ENCODE measurements around the gene MED12L. TPM values are rescaled to one million over a fixed set of nuclear protein-coding genes. Genes with fewer than 3 reads are reported as not detected.

The MED12L gene
- total RNA-seq, 1 experiment from 2014 or later = 6.4 TPM

DNA sequence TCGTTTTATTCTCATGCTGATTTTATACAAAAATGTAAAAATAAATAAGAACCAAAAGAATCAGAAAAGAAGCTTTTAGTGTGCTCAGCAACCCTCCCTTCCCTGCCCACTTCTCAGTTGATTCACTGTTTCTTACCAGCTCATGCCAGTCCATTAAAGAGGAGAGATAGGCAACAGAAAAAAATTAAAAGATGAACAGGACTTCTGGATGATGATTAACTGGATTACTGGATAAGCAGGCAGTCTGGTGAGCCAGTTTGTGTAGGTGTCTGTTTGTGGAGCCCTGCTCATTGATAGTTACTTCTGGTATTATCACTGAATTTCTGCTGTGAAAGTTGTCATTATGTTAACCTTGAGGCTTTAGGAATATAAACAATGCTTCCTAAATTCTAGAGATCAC, 132.7 kb downstream of the MED12L start:
- H2AFZ ChIP-seq (ENCODE audit: low read depth, low read length, poor library complexity, severe bottlenecking) = no peak overlapping the region
- H3K4me3 ChIP-seq (replicated peaks in 1 of 2; ENCODE audit: low read depth in 1 of 2, low read length in 2 of 2) = no peak overlapping the region
- no TSS peak for BruUV-seq (replicated peaks)
- ChIA-PET POLR2A (no interaction called here), RAD21 (ENCODE audit: low non-redundant PET in 1 of 2, low total read pairs in 2 of 2, uncharacterized antibody in 2 of 2, unreplicated experiment in 2 of 2) (no interaction called here), CTCF (interaction anchor here (1.2 kb wide), 1 partner anchor 10 kb away, joined by 3 read pairs; no protein-coding TSS in a partner anchor)
- no peaks in the 10 kb centered on the region for H3K27me3 ChIP-seq (ENCODE audit: insufficient read depth, low read length)
- H3K4me2 ChIP-seq (ENCODE audit: low read length) = no peak overlapping the region
- H3K9ac ChIP-seq (ENCODE audit: low read length) = no peak overlapping the region
- peaks cover 0 to 20% of the 10 kb centered on the region in 2 experiments; a peak in 3 of 4 replicates for H3K4me1 ChIP-seq (ENCODE audit: control insufficient read depth in 1 of 2, insufficient read depth in 2 of 2, low read length in 2 of 2)
- H3K9me2 ChIP-seq (ENCODE audit: insufficient read depth) = no peaks in the 10 kb centered on the region
- DNase-seq (ENCODE audit: low read depth, low spot score) = no peak
- no peaks in the 10 kb centered on the region for H3K36me3 ChIP-seq (ENCODE audit: control insufficient read depth in 1 of 2, insufficient read depth in 2 of 2, low read length in 2 of 2)
- ATAC-seq = no peak
- no peaks in the 10 kb centered on the region for H3K9me3 ChIP-seq (ENCODE audit: control insufficient read depth in 1 of 2, insufficient read depth in 1 of 2, low read depth in 1 of 2, low read length in 2 of 2)
- H3K27ac ChIP-seq (ENCODE audit: low read depth, low read length) = no peak overlapping the region
- intact Hi-C loops (cut with micrococcal nuclease) = no loop called here
- no peaks in the 10 kb centered on the region for H4K20me1 ChIP-seq (ENCODE audit: insufficient read depth)
- H3K79me2 ChIP-seq (ENCODE audit: insufficient read depth, low read length) = no peaks in the 10 kb centered on the region
- TF ChIP-seq EZH2phosphoT487 (IDR thresholded peaks at IDR 0.05; ENCODE audit: borderline replicate concordance) (no peak), ZFX (IDR thresholded peaks at IDR 0.05) (no peak), CEBPB (IDR thresholded peaks at IDR 0.05; ENCODE audit: low read depth) (no peak), TCF7L2 (IDR thresholded peaks at IDR 0.05; ENCODE audit: borderline replicate concordance, extremely low read depth, insufficient read depth, insufficient read length) (no peak), RAD21 (IDR thresholded peaks at IDR 0.05; ENCODE audit: low read depth) (no peak), SIN3A (IDR thresholded peaks at IDR 0.05; ENCODE audit: low read depth) (no peak), POLR2A (IDR thresholded peaks at IDR 0.05; ENCODE audit: borderline replicate concordance, extremely low read depth, insufficient read depth, insufficient read length) (no peak), YY1 (IDR thresholded peaks at IDR 0.05; ENCODE audit: extremely low read depth, insufficient replicate concordance, low read depth, low read length) (no peak), SRF (IDR thresholded peaks at IDR 0.05; ENCODE audit: low read depth) (no peak), CBX3 (IDR thresholded peaks at IDR 0.05; ENCODE audit: low read depth) (no peak), EGR1 (IDR thresholded peaks at IDR 0.05; ENCODE audit: low read depth) (no peak), EZH2 (IDR thresholded peaks at IDR 0.05) (no peak), ZNF274 (IDR thresholded peaks at IDR 0.05; ENCODE audit: low read depth, low read length) (no peak)
- TF ChIP-seq, protein P1, sequence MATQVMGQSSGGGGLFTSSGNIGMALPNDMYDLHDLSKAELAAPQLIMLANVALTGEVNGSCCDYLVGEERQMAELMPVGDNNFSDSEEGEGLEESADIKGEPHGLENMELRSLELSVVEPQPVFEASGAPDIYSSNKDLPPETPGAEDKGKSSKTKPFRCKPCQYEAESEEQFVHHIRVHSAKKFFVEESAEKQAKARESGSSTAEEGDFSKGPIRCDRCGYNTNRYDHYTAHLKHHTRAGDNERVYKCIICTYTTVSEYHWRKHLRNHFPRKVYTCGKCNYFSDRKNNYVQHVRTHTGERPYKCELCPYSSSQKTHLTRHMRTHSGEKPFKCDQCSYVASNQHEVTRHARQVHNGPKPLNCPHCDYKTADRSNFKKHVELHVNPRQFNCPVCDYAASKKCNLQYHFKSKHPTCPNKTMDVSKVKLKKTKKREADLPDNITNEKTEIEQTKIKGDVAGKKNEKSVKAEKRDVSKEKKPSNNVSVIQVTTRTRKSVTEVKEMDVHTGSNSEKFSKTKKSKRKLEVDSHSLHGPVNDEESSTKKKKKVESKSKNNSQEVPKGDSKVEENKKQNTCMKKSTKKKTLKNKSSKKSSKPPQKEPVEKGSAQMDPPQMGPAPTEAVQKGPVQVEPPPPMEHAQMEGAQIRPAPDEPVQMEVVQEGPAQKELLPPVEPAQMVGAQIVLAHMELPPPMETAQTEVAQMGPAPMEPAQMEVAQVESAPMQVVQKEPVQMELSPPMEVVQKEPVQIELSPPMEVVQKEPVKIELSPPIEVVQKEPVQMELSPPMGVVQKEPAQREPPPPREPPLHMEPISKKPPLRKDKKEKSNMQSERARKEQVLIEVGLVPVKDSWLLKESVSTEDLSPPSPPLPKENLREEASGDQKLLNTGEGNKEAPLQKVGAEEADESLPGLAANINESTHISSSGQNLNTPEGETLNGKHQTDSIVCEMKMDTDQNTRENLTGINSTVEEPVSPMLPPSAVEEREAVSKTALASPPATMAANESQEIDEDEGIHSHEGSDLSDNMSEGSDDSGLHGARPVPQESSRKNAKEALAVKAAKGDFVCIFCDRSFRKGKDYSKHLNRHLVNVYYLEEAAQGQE (IDR thresholded peaks at IDR 0.05; ENCODE audit: low read depth) = no peak
- TF ChIP-seq, protein P2, sequence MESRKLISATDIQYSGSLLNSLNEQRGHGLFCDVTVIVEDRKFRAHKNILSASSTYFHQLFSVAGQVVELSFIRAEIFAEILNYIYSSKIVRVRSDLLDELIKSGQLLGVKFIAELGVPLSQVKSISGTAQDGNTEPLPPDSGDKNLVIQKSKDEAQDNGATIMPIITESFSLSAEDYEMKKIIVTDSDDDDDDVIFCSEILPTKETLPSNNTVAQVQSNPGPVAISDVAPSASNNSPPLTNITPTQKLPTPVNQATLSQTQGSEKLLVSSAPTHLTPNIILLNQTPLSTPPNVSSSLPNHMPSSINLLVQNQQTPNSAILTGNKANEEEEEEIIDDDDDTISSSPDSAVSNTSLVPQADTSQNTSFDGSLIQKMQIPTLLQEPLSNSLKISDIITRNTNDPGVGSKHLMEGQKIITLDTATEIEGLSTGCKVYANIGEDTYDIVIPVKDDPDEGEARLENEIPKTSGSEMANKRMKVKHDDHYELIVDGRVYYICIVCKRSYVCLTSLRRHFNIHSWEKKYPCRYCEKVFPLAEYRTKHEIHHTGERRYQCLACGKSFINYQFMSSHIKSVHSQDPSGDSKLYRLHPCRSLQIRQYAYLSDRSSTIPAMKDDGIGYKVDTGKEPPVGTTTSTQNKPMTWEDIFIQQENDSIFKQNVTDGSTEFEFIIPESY (IDR thresholded peaks at IDR 0.05; ENCODE audit: extremely low read depth, insufficient replicate concordance, low read length) = no peak
- TF ChIP-seq, protein P3, sequence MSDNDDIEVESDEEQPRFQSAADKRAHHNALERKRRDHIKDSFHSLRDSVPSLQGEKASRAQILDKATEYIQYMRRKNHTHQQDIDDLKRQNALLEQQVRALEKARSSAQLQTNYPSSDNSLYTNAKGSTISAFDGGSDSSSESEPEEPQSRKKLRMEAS (IDR thresholded peaks at IDR 0.05) = no peak
